ENCODE measurements around the gene CDC42EP5. TPM values are rescaled to one million over a fixed set of nuclear protein-coding genes. Genes with fewer than 3 reads are reported as not detected.

The CDC42EP5 gene
- total and polyA plus RNA-seq, 2 donors, result 5.2 to 11.0 TPM

GRCh38 chr19:54434112-54434872 is 38.8 kb downstream of the CDC42EP5 start:
- Histone ChIP-seq H3K27ac (ENCODE audit: low read depth in 1 of 2, low read length in 1 of 2) (no peak overlapping the region), H3K4me3 (ENCODE audit: low read length in 2 of 2) (no peak overlapping the region), H3K4me1 (ENCODE audit: control insufficient read depth in 2 of 2, insufficient read depth in 2 of 2, low read length in 2 of 2) (peaks cover 6 to 20% of the 10 kb centered on the region in 2 donors), H3K36me3 (ENCODE audit: control insufficient read depth in 2 of 2, insufficient read depth in 2 of 2, low read length in 1 of 2) (no peaks in the 10 kb centered on the region), H3K27me3 (ENCODE audit: control insufficient read depth in 2 of 2, insufficient read depth in 1 of 2, low read length in 1 of 2) (peaks cover 4 to 39% of the 10 kb centered on the region in 2 donors), H3K9me3 (ENCODE audit: control insufficient read depth in 2 of 2, insufficient read depth in 1 of 2, low read length in 1 of 2) (peaks cover 0 to 6% of the 10 kb centered on the region in 2 donors)
- WGBS, result 68% methylated on average over 23 of the region's 23 CpGs
- DNase-seq (ENCODE audit: low read depth in 6 of 9, low spot score in 9 of 9), result no peak

- Histone ChIP-seq H3K9me3 (ENCODE audit: control insufficient read depth in 2 of 2, insufficient read depth in 1 of 2, low read length in 1 of 2) (peaks cover 0 to 6% of the 10 kb centered on the region in 2 donors), H3K27me3 (ENCODE audit: control insufficient read depth in 2 of 2, insufficient read depth in 1 of 2, low read length in 1 of 2) (peaks cover 4 to 45% of the 10 kb centered on the region in 2 donors), H3K36me3 (ENCODE audit: control insufficient read depth in 2 of 2, insufficient read depth in 2 of 2, low read length in 1 of 2) (no peaks in the 10 kb centered on the region), H3K4me3 (ENCODE audit: low read length in 2 of 2) (no peak overlapping the region), H3K4me1 (ENCODE audit: control insufficient read depth in 2 of 2, insufficient read depth in 2 of 2, low read length in 2 of 2) (peaks cover 6 to 20% of the 10 kb centered on the region in 2 donors), H3K27ac (ENCODE audit: low read depth in 1 of 2, low read length in 1 of 2) (no peak overlapping the region)
- no peak for DNase-seq (ENCODE audit: low read depth in 6 of 9, low spot score in 9 of 9)
- 97% methylated on average over 5 of the region's 5 CpGs for WGBS
These were observed 39.4 kb downstream of the CDC42EP5 start for GRCh38 chr19:54433697-54434096.

GRCh38 chr19:54432144-54432738 is 40.9 kb downstream of the CDC42EP5 start:
- H3K9me3 ChIP-seq (ENCODE audit: control insufficient read depth in 2 of 2, insufficient read depth in 1 of 2, low read length in 1 of 2), result peaks cover 0 to 6% of the 10 kb centered on the region in 2 donors
- 85% methylated on average over 10 of the region's 10 CpGs for WGBS
- H3K27ac ChIP-seq (ENCODE audit: low read depth in 1 of 2, low read length in 1 of 2), result no peak overlapping the region
- H3K27me3 ChIP-seq (ENCODE audit: control insufficient read depth in 2 of 2, insufficient read depth in 1 of 2, low read length in 1 of 2), result peaks cover 4 to 50% of the 10 kb centered on the region in 2 donors
- no peak overlapping the region for H3K4me3 ChIP-seq (ENCODE audit: low read length in 2 of 2)
- DNase-seq (ENCODE audit: low read depth in 6 of 9, low spot score in 9 of 9), result no peak
- H3K36me3 ChIP-seq (ENCODE audit: control insufficient read depth in 2 of 2, insufficient read depth in 2 of 2, low read length in 1 of 2), result no peaks in the 10 kb centered on the region
- peaks cover 6 to 20% of the 10 kb centered on the region in 2 donors for H3K4me1 ChIP-seq (ENCODE audit: control insufficient read depth in 2 of 2, insufficient read depth in 2 of 2, low read length in 2 of 2)

- H3K9me3 ChIP-seq (ENCODE audit: control insufficient read depth in 2 of 2, insufficient read depth in 1 of 2, low read length in 1 of 2), result peaks cover 0 to 6% of the 10 kb centered on the region in 2 donors
- peaks cover 4 to 54% of the 10 kb centered on the region in 2 donors for H3K27me3 ChIP-seq (ENCODE audit: control insufficient read depth in 2 of 2, insufficient read depth in 1 of 2, low read length in 1 of 2)
- no peak overlapping the region for H3K4me3 ChIP-seq (ENCODE audit: low read length in 2 of 2)
- no peak for DNase-seq (ENCODE audit: low read depth in 6 of 9, low spot score in 9 of 9)
- peaks cover 6 to 20% of the 10 kb centered on the region in 2 donors for H3K4me1 ChIP-seq (ENCODE audit: control insufficient read depth in 2 of 2, insufficient read depth in 2 of 2, low read length in 2 of 2)
- WGBS, result 59% methylated on average over 11 of the region's 11 CpGs
- no peaks in the 10 kb centered on the region for H3K36me3 ChIP-seq (ENCODE audit: control insufficient read depth in 2 of 2, insufficient read depth in 2 of 2, low read length in 1 of 2)
- no peak overlapping the region for H3K27ac ChIP-seq (ENCODE audit: low read depth in 1 of 2, low read length in 1 of 2)
These were observed 41.7 kb downstream of the CDC42EP5 start for GRCh38 chr19:54431255-54431838.

- H3K4me3 ChIP-seq (ENCODE audit: low read length in 2 of 2), result peak overlapping the region in 1 of 2 donors; percentile 8
- H3K27ac ChIP-seq (ENCODE audit: low read depth in 1 of 2, low read length in 1 of 2), result no peak overlapping the region
- peaks cover 6 to 20% of the 10 kb centered on the region in 2 donors for H3K4me1 ChIP-seq (ENCODE audit: control insufficient read depth in 2 of 2, insufficient read depth in 2 of 2, low read length in 2 of 2)
- H3K9me3 ChIP-seq (ENCODE audit: control insufficient read depth in 2 of 2, insufficient read depth in 1 of 2, low read length in 1 of 2), result peaks cover 0 to 6% of the 10 kb centered on the region in 2 donors
- no peaks in the 10 kb centered on the region for H3K36me3 ChIP-seq (ENCODE audit: control insufficient read depth in 2 of 2, insufficient read depth in 2 of 2, low read length in 1 of 2)
- H3K27me3 ChIP-seq (ENCODE audit: control insufficient read depth in 2 of 2, insufficient read depth in 1 of 2, low read length in 1 of 2), result peaks cover 4 to 58% of the 10 kb centered on the region in 2 donors
- WGBS, result 7% methylated on average over 43 of the region's 43 CpGs
- peak in 5 of 9 donors; percentile 26 to 67 (median 58) for DNase-seq (ENCODE audit: low read depth in 6 of 9, low spot score in 9 of 9)
These were observed 42.5 kb downstream of the CDC42EP5 start for GRCh38 chr19:54430306-54431254.

- 72% methylated on average over 13 of the region's 13 CpGs for WGBS
- no peak for DNase-seq (ENCODE audit: low read depth in 6 of 9, low spot score in 9 of 9)
- Histone ChIP-seq H3K36me3 (ENCODE audit: control insufficient read depth in 2 of 2, insufficient read depth in 2 of 2, low read length in 1 of 2) (no peaks in the 10 kb centered on the region), H3K27me3 (ENCODE audit: control insufficient read depth in 2 of 2, insufficient read depth in 1 of 2, low read length in 1 of 2) (peaks cover 4 to 57% of the 10 kb centered on the region in 2 donors), H3K27ac (ENCODE audit: low read depth in 1 of 2, low read length in 1 of 2) (no peak overlapping the region), H3K4me1 (ENCODE audit: control insufficient read depth in 2 of 2, insufficient read depth in 2 of 2, low read length in 2 of 2) (peaks cover 4 to 12% of the 10 kb centered on the region in 2 donors), H3K4me3 (ENCODE audit: low read length in 2 of 2) (no peak overlapping the region), H3K9me3 (ENCODE audit: control insufficient read depth in 2 of 2, insufficient read depth in 1 of 2, low read length in 1 of 2) (peaks cover 0 to 6% of the 10 kb centered on the region in 2 donors)
These were observed 43.4 kb downstream of the CDC42EP5 start for GRCh38 chr19:54429545-54430227.

- Histone ChIP-seq H3K9me3 (ENCODE audit: control insufficient read depth in 2 of 2, insufficient read depth in 1 of 2, low read length in 1 of 2) (peaks cover 0 to 6% of the 10 kb centered on the region in 2 donors), H3K4me3 (ENCODE audit: low read length in 2 of 2) (no peak overlapping the region), H3K36me3 (ENCODE audit: control insufficient read depth in 2 of 2, insufficient read depth in 2 of 2, low read length in 1 of 2) (no peaks in the 10 kb centered on the region), H3K4me1 (ENCODE audit: control insufficient read depth in 2 of 2, insufficient read depth in 2 of 2, low read length in 2 of 2) (peaks cover 2 to 9% of the 10 kb centered on the region in 2 donors), H3K27me3 (ENCODE audit: control insufficient read depth in 2 of 2, insufficient read depth in 1 of 2, low read length in 1 of 2) (peaks cover 4 to 56% of the 10 kb centered on the region in 2 donors), H3K27ac (ENCODE audit: low read depth in 1 of 2, low read length in 1 of 2) (no peak overlapping the region)
- 82% methylated on average over 8 of the region's 8 CpGs for WGBS
- no peak for DNase-seq (ENCODE audit: low read depth in 6 of 9, low spot score in 9 of 9)
These were observed 44.0 kb downstream of the CDC42EP5 start for GRCh38 chr19:54429176-54429495.
